GM04504 (cell line): ENCODE measurements around the gene LYPD5.
A peak's percentile ranks its signal among the peaks of the same experiment; 100 is the strongest.
"Not testable (repeated sequence)": the region's sequence is repeated elsewhere in the genome, so short reads cannot be mapped to it uniquely, and the experiment has no call there.

Source experiments
- DNase-seq: peaks from one replicate; pipeline ENCODE4 v3.0.0-alpha.2; 2012; ENCODE audit warnings: low read depth

Gene LYPD5

GRCh38 chr19:43802216-43802951, at the start of gene LYPD5:
Gene LYPD5 (minus strand): TSS chr19:43802447. CDS start chr19:43802380, 67 bp downstream.
- no peak for DNase-seq

GRCh38 chr19:43848821-43849220, 46.6 kb upstream of the LYPD5 start:
- no peak for DNase-seq

GRCh38 chr19:43847884-43848283, 45.6 kb upstream of the LYPD5 start:
- no peak for DNase-seq

- no peak for DNase-seq
Observed at GRCh38 chr19:43847246-43847645, 45.0 kb upstream of the LYPD5 start.

GRCh38 chr19:43842007-43842406, 39.8 kb upstream of the LYPD5 start:
- DNase-seq: no peak

- DNase-seq: no peak
Observed at GRCh38 chr19:43839139-43839538, 36.9 kb upstream of the LYPD5 start.

- peak; percentile 73 for DNase-seq
Observed at GRCh38 chr19:43826787-43827754, 24.8 kb upstream of the LYPD5 start, which contains the start of gene ZNF283. Gene ZNF283 (plus strand): TSS chr19:43827321. CDS start chr19:43833505, 6,184 bp downstream.

- DNase-seq: not testable (repeated sequence)
Observed at GRCh38 chr19:43824572-43824971, 22.3 kb upstream of the LYPD5 start.

GRCh38 chr19:43823856-43824255, 21.6 kb upstream of the LYPD5 start:
- not testable (repeated sequence) for DNase-seq

GRCh38 chr19:43820884-43821215, 18.6 kb upstream of the LYPD5 start:
- no peak for DNase-seq

- DNase-seq: no peak
Observed at GRCh38 chr19:43820098-43820883, 18.0 kb upstream of the LYPD5 start.

- DNase-seq: no peak
Observed at GRCh38 chr19:43818500-43818899, 16.3 kb upstream of the LYPD5 start.

- DNase-seq: not testable (repeated sequence)
Observed at GRCh38 chr19:43817454-43817853, 15.2 kb upstream of the LYPD5 start.

GRCh38 chr19:43814663-43815352, 12.6 kb upstream of the LYPD5 start:
- DNase-seq: no peak

- DNase-seq: no peak
Observed at GRCh38 chr19:43812688-43813087, 10.4 kb upstream of the LYPD5 start.

- no peak for DNase-seq
Observed at GRCh38 chr19:43812259-43812658, 10.0 kb upstream of the LYPD5 start.

GRCh38 chr19:43811837-43812236, 9.6 kb upstream of the LYPD5 start:
- DNase-seq: no peak

GRCh38 chr19:43809762-43810696, 7.8 kb upstream of the LYPD5 start:
- no peak for DNase-seq

- DNase-seq: no peak
Observed at GRCh38 chr19:43807651-43808050, 5.4 kb upstream of the LYPD5 start.

- no peak for DNase-seq
Observed at GRCh38 chr19:43806848-43807247, 4.6 kb upstream of the LYPD5 start.
